ENCODE results near the gene RUNX3. TPM values are rescaled to one million over a fixed set of nuclear protein-coding genes. Genes with fewer than 3 reads are reported as not detected.

RUNX3 gene
- total RNA-seq, 1 experiment from 2014 or later = 22.6 TPM

GRCh38 chr1:24856787-24857506 lies 73.1 kb downstream of the RUNX3 start (continued):
- TF ChIP-seq CEBPB (IDR thresholded peaks at IDR 0.05; ENCODE audit: low read depth) (no peak), ZNF274 (IDR thresholded peaks at IDR 0.05; ENCODE audit: low read depth, low read length) (no peak), ELF1 (IDR thresholded peaks at IDR 0.05; ENCODE audit: borderline replicate concordance, low read depth) (no peak), EZH2phosphoT487 (IDR thresholded peaks at IDR 0.05; ENCODE audit: borderline replicate concordance) (no peak), EGR1 (IDR thresholded peaks at IDR 0.05; ENCODE audit: low read depth) (no peak), MAX (IDR thresholded peaks at IDR 0.05) (no peak), CTCF (IDR thresholded peaks at IDR 0.05 in 2 of 3, conservative IDR thresholded peaks at IDR 0.05 in 1 of 3; ENCODE audit: borderline replicate concordance in 1 of 3, insufficient read depth in 1 of 3, low read depth in 2 of 3, low read length in 2 of 3) (no peak)

- ChIA-PET CTCF (no interaction called here), POLR2A (no interaction called here)
- intact Hi-C loops (cut with micrococcal nuclease) = no loop called here
- TF ChIP-seq JUND (IDR thresholded peaks at IDR 0.05) (no peak), ZFX (IDR thresholded peaks at IDR 0.05) (no peak), EZH2phosphoT487 (IDR thresholded peaks at IDR 0.05; ENCODE audit: borderline replicate concordance) (no peak), ATF3 (IDR thresholded peaks at IDR 0.05) (no peak), RAD21 (IDR thresholded peaks at IDR 0.05; ENCODE audit: low read depth) (no peak), ZBTB33 (IDR thresholded peaks at IDR 0.05; ENCODE audit: extremely low read depth, insufficient replicate concordance, low read length) (no peak), POLR2A (IDR thresholded peaks at IDR 0.05; ENCODE audit: borderline replicate concordance, extremely low read depth, insufficient read depth, insufficient read length) (no peak), SRF (IDR thresholded peaks at IDR 0.05; ENCODE audit: low read depth) (no peak), CTCF (IDR thresholded peaks at IDR 0.05 in 2 of 3, conservative IDR thresholded peaks at IDR 0.05 in 1 of 3; ENCODE audit: borderline replicate concordance in 1 of 3, insufficient read depth in 1 of 3, low read depth in 2 of 3, low read length in 2 of 3) (no peak), FOSL1 (IDR thresholded peaks at IDR 0.05; ENCODE audit: low read depth) (no peak), EGR1 (IDR thresholded peaks at IDR 0.05; ENCODE audit: low read depth) (no peak), MAX (IDR thresholded peaks at IDR 0.05) (no peak)
These were observed 74.6 kb downstream of the RUNX3 start for GRCh38 chr1:24855474-24855873.

More at GRCh38 chr1:24855474-24855873, 74.6 kb downstream of the RUNX3 start:
- H3K9ac ChIP-seq (ENCODE audit: low read length) = no peak overlapping the region
- H3K4me3 ChIP-seq (replicated peaks in 1 of 2; ENCODE audit: low read depth in 1 of 2, low read length in 2 of 2) = no peak overlapping the region
- ATAC-seq (no peak), DNase-seq (ENCODE audit: low read depth, low spot score) (no peak)
- no peaks in the 10 kb centered on the region for H4K20me1 ChIP-seq (ENCODE audit: insufficient read depth)
- BruUV-seq (replicated peaks) = no TSS peak
- H3K9me3 ChIP-seq (ENCODE audit: control insufficient read depth in 1 of 2, insufficient read depth in 1 of 2, low read depth in 1 of 2, low read length in 2 of 2) = no peaks in the 10 kb centered on the region
- RAD21 ChIA-PET (ENCODE audit: low non-redundant PET in 1 of 2, low total read pairs in 2 of 2, uncharacterized antibody in 2 of 2, unreplicated experiment in 2 of 2) = no interaction called here
- no peak overlapping the region for H3K27ac ChIP-seq (ENCODE audit: low read depth, low read length)
- H2AFZ ChIP-seq (ENCODE audit: low read depth, low read length, poor library complexity, severe bottlenecking) = no peak overlapping the region
- no peaks in the 10 kb centered on the region; the same call in 1 of the 2 replicates for H3K27me3 ChIP-seq (ENCODE audit: insufficient read depth, low read length)
- no peaks in the 10 kb centered on the region for H3K79me2 ChIP-seq (ENCODE audit: insufficient read depth, low read length)
- H3K4me1 ChIP-seq (ENCODE audit: control insufficient read depth in 1 of 2, insufficient read depth in 2 of 2, low read length in 2 of 2) = no peaks in the 10 kb centered on the region
- H3K4me2 ChIP-seq (ENCODE audit: low read length) = no peak overlapping the region
- no peaks in the 10 kb centered on the region for H3K9me2 ChIP-seq (ENCODE audit: insufficient read depth)
- no peaks in the 10 kb centered on the region for H3K36me3 ChIP-seq (ENCODE audit: control insufficient read depth in 1 of 2, insufficient read depth in 2 of 2, low read length in 2 of 2)
